HepG2 (cell line): ENCODE data around the gene NEURL1B. TPM values are rescaled to one million over a fixed set of nuclear protein-coding genes. Genes with fewer than 3 reads are reported as not detected.

ENCODE experiments used
- AHR ChIP-seq: IDR thresholded peaks from 2 replicates; pipeline ENCODE4 v1.6.1; 2018; ENCODE audit warnings: missing genetic modification reagents, missing compliant biosample characterization
- HOXA9 ChIP-seq: sonication (generic); formaldehyde crosslinking; IDR thresholded peaks from 2 replicates; pipeline ENCODE4 v1.8.1; 2022; ENCODE audit warnings: missing genetic modification reagents, mild to moderate bottlenecking, moderate library complexity, borderline replicate concordance
- NFE2L1 ChIP-seq: sonication (generic); formaldehyde crosslinking; IDR thresholded peaks from 2 replicates; pipeline ENCODE4 v1.4.0; 2020; ENCODE audit warnings: missing genetic modification reagents, mild to moderate bottlenecking, borderline replicate concordance
- ZNF44 ChIP-seq: sonication (generic); formaldehyde crosslinking; IDR thresholded peaks from 2 replicates; pipeline ENCODE4 v1.5.1; 2020; ENCODE audit warnings: mild to moderate bottlenecking, missing genetic modification reagents
- polyA plus RNA-seq, 8 experiments: library from polyadenylated mRNA; depleted of rRNA in 3 of 8; stranded (reverse) in 7 of 8; unstranded in 1 of 8; fragments of >200 nt; fragmentation: Illumina TruSeq in 4 of 8; extraction: Trizol in 4 of 8; gene quantifications; 2 replicates each; pipeline versions ENCODE4 v1.2.1 to v1.2.3, GENCODE V29; 2011 to 2016; ENCODE audit warnings: low read depth in 4 of 8, missing spikeins in 1 of 8, mixed read lengths in 1 of 8; ENCODE audit not compliant: insufficient read depth in 1 of 8
- total RNA-seq, 5 experiments: library from RNA; depleted of rRNA; stranded (reverse); fragments of >200 nt; fragmentation: Illumina TruSeq; extraction: Trizol; gene quantifications; 2 replicates each; pipeline ENCODE4 v1.2.3, GENCODE V29; 2016; ENCODE audit warnings: low read depth in 1 of 5
- TF ChIP-seq, protein P1 (sequence below), 2 experiments: fragments of 450-650 bp in 1 of 2; sonication (generic) in 1 of 2; formaldehyde crosslinking in 1 of 2; IDR thresholded peaks; 2 replicates each; pipeline versions ENCODE4 v1.6.1 to v1.8.0; 2016 to 2022; ENCODE audit warnings: antibody characterized with exemption in 1 of 2, mild to moderate bottlenecking in 1 of 2, missing genetic modification reagents in 1 of 2
- TF ChIP-seq, protein P2 (sequence below): sonication (generic); formaldehyde crosslinking; IDR thresholded peaks from 2 replicates; pipeline ENCODE4 v1.8.1; 2022; ENCODE audit warnings: low read depth, mild to moderate bottlenecking, missing genetic modification reagents
- TF ChIP-seq, protein P3 (sequence below): sonication (generic); formaldehyde crosslinking; IDR thresholded peaks from 2 replicates; pipeline ENCODE4 v1.4.0; 2020; ENCODE audit warnings: missing genetic modification reagents
- TF ChIP-seq, protein P4 (sequence below): sonication (generic); formaldehyde crosslinking; IDR thresholded peaks from 2 replicates; pipeline ENCODE4 v1.4.0; 2020; ENCODE audit warnings: missing genetic modification reagents; ENCODE audit errors: not compliant biosample characterization
- TF ChIP-seq, protein P5 (sequence below), 2 experiments: sonication (generic) in 1 of 2; formaldehyde crosslinking in 1 of 2; IDR thresholded peaks; 2 replicates each; pipeline versions ENCODE4 v1.5.1 to v1.6.1; 2011 to 2020; ENCODE audit warnings: borderline replicate concordance in 1 of 2, low read depth in 1 of 2, low read length in 1 of 2, mild to moderate bottlenecking in 1 of 2, missing genetic modification reagents in 1 of 2, moderate library complexity in 1 of 2

The NEURL1B gene
- total and polyA plus RNA-seq, 2 of the 13 experiments (the other 11 are each of a cell fraction or from before 2014, with no cell fraction given), result 0.09 to 0.13 TPM

DNA sequence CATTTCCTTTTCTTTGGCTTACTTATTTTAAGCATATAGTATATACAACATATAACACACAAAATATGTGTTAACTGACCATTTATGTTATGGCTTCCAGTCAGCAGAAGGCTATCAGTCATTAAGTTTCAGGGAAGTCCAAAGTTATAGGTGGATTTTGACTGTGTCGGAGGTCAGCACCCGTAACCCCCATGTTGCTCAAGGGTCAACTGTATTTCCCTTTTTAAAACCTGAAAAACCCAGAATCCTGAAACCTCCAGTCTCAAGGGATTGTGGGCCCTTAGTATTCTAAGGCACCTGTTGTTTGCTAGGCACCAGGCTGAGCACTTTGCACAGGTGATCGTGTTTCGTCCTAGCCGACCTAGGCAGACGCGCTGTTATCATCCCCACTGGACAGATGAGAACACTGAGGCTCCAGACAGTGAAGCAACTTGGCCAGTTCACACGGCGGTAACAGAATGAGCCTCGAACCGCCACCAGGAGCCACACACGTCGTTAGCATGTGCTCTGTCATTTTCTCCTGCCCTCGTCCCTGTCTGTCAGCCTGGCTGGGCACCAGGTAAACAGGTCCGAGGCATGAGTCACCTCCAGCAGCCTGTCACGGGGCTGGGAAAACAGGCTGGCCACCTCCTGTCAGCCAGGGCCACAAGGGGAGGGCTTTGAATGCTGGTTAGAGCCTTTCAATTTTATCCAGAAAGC lies 90.1 kb downstream of the NEURL1B start (continued):
- TF ChIP-seq, protein P1, sequence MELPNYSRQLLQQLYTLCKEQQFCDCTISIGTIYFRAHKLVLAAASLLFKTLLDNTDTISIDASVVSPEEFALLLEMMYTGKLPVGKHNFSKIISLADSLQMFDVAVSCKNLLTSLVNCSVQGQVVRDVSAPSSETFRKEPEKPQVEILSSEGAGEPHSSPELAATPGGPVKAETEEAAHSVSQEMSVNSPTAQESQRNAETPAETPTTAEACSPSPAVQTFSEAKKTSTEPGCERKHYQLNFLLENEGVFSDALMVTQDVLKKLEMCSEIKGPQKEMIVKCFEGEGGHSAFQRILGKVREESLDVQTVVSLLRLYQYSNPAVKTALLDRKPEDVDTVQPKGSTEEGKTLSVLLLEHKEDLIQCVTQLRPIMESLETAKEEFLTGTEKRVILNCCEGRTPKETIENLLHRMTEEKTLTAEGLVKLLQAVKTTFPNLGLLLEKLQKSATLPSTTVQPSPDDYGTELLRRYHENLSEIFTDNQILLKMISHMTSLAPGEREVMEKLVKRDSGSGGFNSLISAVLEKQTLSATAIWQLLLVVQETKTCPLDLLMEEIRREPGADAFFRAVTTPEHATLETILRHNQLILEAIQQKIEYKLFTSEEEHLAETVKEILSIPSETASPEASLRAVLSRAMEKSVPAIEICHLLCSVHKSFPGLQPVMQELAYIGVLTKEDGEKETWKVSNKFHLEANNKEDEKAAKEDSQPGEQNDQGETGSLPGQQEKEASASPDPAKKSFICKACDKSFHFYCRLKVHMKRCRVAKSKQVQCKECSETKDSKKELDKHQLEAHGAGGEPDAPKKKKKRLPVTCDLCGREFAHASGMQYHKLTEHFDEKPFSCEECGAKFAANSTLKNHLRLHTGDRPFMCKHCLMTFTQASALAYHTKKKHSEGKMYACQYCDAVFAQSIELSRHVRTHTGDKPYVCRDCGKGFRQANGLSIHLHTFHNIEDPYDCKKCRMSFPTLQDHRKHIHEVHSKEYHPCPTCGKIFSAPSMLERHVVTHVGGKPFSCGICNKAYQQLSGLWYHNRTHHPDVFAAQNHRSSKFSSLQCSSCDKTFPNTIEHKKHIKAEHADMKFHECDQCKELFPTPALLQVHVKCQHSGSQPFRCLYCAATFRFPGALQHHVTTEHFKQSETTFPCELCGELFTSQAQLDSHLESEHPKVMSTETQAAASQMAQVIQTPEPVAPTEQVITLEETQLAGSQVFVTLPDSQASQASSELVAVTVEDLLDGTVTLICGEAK (IDR thresholded peaks at IDR 0.05), result no peak
- TF ChIP-seq, protein P1 (CRISPR knock-in tag; IDR thresholded peaks at IDR 0.05), result peak; percentile 86
- TF ChIP-seq, protein P2, sequence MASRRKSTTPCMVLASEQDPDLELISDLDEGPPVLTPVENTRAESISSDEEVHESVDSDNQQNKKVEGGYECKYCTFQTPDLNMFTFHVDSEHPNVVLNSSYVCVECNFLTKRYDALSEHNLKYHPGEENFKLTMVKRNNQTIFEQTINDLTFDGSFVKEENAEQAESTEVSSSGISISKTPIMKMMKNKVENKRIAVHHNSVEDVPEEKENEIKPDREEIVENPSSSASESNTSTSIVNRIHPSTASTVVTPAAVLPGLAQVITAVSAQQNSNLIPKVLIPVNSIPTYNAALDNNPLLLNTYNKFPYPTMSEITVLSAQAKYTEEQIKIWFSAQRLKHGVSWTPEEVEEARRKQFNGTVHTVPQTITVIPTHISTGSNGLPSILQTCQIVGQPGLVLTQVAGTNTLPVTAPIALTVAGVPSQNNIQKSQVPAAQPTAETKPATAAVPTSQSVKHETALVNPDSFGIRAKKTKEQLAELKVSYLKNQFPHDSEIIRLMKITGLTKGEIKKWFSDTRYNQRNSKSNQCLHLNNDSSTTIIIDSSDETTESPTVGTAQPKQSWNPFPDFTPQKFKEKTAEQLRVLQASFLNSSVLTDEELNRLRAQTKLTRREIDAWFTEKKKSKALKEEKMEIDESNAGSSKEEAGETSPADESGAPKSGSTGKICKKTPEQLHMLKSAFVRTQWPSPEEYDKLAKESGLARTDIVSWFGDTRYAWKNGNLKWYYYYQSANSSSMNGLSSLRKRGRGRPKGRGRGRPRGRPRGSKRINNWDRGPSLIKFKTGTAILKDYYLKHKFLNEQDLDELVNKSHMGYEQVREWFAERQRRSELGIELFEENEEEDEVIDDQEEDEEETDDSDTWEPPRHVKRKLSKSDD (CRISPR knock-in tag), result no peak
- TF ChIP-seq HOXA9 (no peak), AHR (CRISPR knock-in tag) (peak; percentile 81; the same call in 1 of the 2 replicates), NFE2L1 (CRISPR knock-in tag) (no peak), ZNF44 (CRISPR knock-in tag) (no peak)
- TF ChIP-seq, protein P3, sequence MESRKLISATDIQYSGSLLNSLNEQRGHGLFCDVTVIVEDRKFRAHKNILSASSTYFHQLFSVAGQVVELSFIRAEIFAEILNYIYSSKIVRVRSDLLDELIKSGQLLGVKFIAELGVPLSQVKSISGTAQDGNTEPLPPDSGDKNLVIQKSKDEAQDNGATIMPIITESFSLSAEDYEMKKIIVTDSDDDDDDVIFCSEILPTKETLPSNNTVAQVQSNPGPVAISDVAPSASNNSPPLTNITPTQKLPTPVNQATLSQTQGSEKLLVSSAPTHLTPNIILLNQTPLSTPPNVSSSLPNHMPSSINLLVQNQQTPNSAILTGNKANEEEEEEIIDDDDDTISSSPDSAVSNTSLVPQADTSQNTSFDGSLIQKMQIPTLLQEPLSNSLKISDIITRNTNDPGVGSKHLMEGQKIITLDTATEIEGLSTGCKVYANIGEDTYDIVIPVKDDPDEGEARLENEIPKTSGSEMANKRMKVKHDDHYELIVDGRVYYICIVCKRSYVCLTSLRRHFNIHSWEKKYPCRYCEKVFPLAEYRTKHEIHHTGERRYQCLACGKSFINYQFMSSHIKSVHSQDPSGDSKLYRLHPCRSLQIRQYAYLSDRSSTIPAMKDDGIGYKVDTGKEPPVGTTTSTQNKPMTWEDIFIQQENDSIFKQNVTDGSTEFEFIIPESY (CRISPR knock-in tag), result peak; percentile 81
- TF ChIP-seq, protein P4, sequence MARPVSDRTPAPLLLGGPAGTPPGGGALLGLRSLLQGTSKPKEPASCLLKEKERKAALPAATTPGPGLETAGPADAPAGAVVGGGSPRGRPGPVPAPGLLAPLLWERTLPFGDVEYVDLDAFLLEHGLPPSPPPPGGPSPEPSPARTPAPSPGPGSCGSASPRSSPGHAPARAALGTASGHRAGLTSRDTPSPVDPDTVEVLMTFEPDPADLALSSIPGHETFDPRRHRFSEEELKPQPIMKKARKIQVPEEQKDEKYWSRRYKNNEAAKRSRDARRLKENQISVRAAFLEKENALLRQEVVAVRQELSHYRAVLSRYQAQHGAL (CRISPR knock-in tag), result peak; percentile 94
- TF ChIP-seq, protein P5, sequence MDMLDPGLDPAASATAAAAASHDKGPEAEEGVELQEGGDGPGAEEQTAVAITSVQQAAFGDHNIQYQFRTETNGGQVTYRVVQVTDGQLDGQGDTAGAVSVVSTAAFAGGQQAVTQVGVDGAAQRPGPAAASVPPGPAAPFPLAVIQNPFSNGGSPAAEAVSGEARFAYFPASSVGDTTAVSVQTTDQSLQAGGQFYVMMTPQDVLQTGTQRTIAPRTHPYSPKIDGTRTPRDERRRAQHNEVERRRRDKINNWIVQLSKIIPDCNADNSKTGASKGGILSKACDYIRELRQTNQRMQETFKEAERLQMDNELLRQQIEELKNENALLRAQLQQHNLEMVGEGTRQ (IDR thresholded peaks at IDR 0.05; ENCODE audit: low read depth, low read length), result no peak
- TF ChIP-seq, protein P5 (CRISPR knock-in tag; IDR thresholded peaks at IDR 0.05; ENCODE audit: borderline replicate concordance), result no peak
